ENCODE results near the gene CNPY4.
"Not testable (repeated sequence)": the region's sequence is repeated elsewhere in the genome, so short reads cannot be mapped to it uniquely, and the experiment has no call there.

Gene CNPY4

DNA sequence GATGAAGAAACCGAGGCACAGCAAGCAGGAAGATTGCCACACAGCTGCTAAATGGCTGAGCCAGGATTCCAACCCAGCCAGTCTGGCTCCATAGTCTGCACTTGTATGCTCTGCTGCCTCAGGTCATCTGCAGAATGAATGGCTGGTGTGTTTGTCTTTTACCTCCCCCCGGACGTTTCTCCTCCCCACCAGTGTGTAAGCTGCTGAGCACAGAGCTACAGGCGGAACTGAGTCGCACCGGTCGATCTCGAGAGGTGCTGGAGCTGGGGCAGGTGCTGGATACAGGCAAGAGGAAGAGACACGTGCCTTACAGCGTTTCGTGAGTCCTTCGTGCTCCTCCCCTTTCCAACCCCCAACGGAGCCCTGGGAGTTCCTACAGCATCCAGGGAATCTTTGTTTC, 2.6 kb downstream of the CNPY4 start:
- DNase-seq, result no peak

GRCh38 chr7:100122568-100122967, 3.1 kb downstream of the CNPY4 start:
- DNase-seq, result no peak

DNA sequence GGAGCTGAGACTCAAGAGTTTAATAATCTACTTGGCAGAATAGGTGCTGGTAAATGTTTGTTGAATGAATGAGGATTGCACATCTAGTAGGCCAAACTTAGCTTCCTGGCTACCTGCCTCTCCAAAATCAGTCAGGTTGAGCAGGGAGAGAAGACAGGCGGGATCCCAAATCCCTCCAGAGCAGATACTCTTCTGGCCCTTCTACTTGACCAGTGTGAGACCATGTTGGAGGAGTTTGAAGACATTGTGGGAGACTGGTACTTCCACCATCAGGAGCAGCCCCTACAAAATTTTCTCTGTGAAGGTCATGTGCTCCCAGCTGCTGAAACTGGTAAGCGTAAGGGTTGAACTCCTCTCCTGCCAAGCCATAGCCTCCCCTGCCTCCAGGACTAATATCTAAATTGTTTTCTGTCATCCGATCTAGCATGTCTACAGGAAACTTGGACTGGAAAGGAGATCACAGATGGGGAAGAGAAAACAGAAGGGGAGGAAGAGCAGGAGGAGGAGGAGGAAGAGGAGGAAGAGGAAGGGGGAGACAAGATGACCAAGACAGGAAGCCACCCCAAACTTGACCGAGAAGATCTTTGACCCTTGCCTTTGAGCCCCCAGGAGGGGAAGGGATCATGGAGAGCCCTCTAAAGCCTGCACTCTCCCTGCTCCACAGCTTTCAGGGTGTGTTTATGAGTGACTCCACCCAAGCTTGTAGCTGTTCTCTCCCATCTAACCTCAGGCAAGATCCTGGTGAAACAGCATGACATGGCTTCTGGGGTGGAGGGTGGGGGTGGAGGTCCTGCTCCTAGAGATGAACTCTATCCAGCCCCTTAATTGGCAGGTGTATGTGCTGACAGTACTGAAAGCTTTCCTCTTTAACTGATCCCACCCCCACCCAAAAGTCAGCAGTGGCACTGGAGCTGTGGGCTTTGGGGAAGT, 5.1 kb downstream of the CNPY4 start:
- DNase-seq, result no peak

DNA sequence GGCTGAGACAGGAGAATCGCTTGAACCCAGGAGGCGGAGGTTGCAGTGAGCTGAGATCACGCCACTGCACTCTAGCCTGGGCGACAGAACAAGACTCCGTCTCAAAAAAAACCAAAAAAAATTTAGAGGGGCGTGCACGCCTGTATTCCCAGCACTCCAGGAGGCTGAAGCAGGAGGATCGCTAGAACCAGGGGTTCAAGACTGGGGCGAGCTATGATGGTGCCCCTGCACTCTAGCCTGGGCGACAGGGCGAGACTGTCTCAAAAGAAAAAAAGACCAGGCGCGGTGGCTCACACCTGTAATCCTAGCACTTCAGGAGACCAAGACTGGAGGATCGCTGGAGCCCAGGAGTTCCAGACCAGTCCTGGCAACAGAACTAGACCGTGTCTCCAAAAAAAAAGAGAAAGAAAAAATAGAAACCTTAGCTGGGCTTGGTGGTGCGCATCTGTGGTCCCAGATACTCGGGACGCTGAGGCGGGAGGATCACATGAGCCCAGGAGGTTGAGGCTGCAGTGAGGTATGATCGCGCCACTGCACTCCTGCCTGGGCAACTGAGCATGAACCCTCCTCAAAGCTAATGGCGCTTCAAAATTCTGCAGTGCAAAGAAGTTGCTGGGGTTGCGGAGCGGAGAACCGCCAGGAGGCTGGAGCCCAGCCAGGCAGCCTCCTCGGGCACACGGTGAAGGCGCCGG, 7.0 kb downstream of the CNPY4 start:
- DNase-seq, result no peak

DNA sequence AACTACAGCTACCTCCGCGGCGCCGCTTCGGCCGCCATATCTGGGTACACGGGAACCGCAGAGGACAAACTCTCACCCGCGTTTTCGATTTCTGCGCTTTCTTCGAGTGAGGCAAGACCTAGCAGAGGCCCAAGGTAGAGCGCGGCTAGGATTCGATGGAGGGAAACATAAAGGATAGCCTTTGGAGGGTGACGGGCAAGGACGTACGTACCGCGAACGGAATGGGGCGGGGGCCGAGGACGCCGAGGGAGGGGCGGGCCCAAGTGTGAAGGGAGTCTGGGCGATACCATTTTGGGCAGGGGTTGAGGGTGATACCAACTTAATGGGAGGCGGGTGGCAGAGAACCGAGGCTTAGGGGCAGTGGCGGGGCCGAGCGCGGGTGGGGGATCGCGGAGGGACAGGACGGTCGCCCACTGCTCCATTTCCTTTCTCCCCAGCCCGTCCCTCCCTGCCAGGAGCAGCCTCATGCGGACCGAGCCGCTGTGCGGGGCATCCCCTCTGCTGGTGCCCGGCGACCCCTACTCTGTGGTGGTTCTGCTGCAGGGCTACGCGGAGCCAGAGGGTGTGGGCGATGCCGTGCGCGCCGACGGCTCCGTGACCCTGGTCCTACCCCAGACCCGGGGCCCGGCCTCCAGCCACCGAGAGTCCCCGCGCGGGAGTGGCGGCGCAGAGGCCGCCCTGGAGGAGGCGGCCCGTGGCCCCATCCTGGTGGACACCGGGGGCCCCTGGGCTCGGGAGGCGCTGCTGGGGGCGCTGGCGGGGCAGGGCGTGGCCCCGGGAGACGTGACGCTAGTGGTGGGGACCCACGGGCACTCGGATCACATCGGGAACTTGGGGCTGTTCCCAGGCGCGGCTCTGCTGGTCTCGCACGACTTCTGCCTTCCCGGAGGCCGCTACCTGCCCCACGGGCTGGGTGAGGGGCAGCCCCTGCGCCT, 7.8 kb downstream of the CNPY4 start, which contains the start of gene MBLAC1:
TSS of gene MBLAC1 (plus strand) at position 37 of the 935 bp plus-strand sequence. CDS start at position 466, 429 bp downstream.
- peak; percentile 67 for DNase-seq

- DNase-seq, result no peak
Observed at GRCh38 chr7:100127866-100128636, 8.6 kb downstream of the CNPY4 start.

DNA sequence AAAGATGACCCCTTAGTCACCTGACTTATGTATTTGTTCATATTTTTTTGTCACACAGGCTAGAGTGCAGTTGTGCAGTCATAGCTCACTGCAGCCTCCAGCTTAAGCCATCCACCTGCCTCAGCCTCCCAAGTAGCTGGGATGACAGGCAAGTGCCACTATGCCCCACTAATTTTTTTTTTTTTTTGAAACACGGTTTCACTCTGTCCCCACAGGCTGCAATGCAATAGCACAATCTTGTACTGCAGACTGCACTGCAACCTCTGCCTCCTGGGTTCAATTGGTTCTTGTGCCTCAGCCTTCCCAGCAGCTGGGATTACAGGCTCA, 9.2 kb downstream of the CNPY4 start:
- DNase-seq, result no peak

- DNase-seq, result not testable (repeated sequence)
Observed at GRCh38 chr7:100130220-100130607, 10.8 kb downstream of the CNPY4 start.

- DNase-seq, result no peak
Observed at GRCh38 chr7:100130608-100131453, 11.4 kb downstream of the CNPY4 start.

DNA sequence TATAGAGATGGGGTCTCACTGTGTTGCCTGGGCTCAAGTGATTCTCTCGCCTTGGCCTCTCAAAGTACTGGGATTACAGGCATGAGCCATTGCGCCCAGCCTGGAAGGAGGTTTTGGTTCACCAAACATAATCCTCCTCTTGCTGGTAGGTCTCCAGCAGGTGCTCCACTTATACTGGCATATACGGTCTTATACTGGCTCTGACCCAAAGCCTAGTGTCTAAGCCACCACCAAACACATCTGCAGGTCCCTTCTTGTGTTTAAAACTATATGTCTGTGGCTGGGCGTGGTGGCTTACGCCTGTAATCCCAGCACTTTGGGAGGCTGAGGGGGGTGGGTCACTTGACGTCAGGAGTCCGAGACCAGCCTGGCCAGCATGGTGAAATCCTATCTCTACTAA, 12.7 kb downstream of the CNPY4 start:
- no peak for DNase-seq

DNA sequence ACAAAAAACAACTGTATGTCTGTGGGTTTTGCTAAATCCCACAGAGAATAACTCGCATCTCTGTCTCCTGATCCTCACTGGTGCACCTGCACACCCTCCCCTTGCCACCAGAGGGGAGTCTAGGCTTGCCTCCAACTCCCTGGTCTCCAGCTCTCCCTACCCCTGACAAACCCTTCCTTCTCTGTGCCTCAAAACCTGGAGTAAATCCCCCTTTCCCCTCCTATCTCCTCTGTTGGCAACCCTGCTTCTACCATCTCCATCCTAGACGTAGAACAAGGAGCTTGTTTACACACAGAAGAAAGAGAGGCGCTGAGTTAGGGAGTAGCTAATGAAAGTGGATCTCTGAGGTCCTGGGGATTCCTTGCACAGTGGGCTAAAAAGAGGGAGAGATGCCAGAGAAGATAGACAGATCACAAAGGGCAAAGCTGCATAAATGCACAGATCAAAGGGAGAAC, 13.3 kb downstream of the CNPY4 start:
- DNase-seq, result peak; percentile 16

DNA sequence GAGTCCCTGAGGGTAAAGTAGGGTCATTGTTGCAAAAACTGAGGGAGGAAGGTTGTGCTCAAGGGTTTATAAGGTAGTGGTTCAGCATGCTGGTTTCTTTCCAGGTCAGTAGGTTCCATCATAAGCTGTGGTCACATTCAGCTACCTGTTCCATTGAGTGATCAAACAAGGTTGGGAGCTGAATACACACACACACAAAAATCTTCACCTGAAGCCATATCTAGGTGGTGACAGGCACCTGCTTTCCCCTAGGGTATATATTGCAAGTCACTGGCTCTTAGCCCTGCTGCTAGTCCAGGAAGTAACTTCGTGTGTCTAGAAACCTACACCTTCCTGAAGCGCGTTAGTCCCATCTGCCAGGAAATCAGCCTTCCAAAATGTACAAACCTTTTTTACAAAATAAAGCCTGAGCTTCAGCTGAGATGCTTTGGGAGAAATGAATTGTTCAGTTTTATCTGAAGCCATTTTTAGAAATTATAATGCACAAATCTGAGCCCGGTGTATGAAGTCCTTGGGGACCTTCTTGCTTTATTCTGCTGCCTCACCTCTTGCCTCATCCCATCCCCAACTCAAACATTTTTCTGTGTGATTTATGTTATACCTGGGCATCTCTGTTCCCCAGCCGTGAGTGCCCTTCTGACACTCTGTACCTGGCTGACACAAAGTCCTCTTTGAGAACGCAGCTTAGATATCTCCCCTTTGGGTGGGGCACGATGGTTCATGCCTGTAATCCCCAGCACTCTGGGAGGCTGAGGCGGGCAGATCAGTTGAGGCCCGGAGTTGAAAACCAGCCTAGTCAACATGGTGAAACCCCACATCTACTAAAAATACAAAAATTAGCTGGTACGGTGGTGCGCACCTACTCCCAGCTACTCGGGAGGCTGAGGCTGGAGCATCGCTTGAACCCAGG, 18.7 kb downstream of the CNPY4 start:
- no peak for DNase-seq

- DNase-seq, result no peak
Observed at GRCh38 chr7:100141555-100141949, 22.1 kb downstream of the CNPY4 start.

DNA sequence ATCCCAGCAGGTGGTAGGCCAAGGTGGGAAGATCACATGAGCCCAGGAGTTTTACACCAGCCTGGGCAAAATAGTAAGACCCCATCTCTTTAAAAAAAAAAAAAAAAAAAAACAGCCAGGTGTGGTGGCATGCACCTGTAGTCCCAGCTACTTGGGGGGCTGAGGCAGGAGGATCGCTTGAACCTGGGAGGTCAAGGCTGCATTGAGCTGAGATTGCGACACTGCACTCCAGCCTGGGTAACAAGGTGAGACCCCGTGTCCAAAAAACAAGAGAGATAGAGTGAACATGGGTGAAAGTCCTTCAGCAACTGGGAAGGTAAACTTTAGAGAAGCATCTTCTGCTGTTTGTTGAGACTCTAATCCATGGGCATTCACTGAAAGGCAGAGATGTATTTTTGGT, 23.0 kb downstream of the CNPY4 start:
- DNase-seq, result no peak

GRCh38 chr7:100146350-100146749, 26.9 kb downstream of the CNPY4 start:
- not testable (repeated sequence) for DNase-seq

DNA sequence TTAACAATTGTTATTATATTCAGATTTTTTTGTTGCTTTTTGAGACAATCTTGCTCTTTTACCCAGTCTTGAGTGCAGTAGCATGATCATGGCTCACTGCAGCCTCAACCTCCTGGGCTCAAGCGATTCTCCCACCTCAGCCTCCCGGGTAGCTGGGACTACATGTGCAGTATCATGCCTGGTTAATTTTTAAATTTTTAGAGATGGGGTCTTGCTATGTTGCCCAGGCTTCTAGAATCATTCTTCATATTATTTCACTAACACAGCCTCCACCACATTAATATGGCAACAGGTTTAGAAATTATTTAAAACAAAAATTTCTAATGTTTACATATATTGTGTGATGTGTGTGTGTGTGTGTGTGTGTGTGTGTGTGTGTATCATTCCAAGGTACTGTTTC, 27.8 kb downstream of the CNPY4 start:
- DNase-seq, result no peak

DNA sequence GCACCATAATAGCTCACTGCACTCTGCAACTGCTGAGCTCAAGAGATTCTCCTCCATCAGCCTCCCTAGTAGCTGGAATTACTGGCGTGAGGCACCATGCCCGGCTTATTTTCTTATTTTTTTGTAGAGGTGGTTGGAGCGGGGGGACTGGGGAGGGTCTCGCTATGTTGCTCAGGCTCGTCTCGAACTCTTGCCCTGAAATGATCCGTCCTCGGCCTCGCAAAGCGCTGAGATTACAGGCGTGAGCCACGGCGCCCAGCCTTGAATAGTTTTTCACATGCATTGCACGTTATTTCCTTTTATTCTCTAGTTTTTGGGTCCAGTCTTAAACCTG, 28.8 kb downstream of the CNPY4 start:
- DNase-seq, result no peak

DNA sequence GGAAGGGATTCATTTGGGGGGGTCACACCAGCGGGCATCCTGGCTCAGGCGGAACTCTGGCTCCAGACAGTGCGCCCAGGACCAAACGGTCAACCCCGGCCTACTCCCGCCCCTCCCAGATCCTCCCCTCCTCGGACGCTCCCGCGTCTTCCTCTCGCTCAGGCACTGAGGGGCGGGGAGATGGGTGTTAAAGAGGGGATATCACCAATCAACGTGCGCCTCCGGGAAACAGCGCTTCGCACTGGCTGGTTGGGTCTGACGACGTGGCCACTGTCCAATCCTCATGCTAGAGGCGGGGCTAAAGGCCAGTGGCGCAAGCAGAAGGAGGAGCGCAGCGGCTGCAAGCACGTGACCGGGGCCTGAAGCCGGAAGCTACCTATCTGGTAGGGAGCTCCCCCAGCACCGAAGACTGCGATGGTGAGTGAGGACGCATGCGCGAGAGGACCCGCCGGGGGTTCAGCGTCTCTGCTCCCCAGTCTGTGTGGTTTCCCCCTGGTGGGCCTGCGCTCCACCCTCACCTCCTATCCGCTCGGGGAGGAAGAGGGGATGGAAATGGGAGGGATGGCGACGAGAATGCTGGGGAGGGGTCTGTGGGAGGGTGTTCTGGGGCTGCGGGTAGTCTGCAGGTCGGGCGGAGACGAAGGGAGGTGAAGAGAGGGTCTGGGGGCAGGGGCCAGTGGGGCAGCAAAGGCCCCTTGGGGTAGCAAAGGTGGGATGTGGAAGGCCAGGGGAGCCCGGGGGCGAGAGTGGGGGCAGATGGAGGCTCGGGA, 29.3 kb downstream of the CNPY4 start, which contains the start of gene LAMTOR4:
TSS of gene LAMTOR4 (plus strand) at position 360 of the 770 bp plus-strand sequence. CDS start at position 415, 55 bp downstream.
- DNase-seq, result peak; percentile 97

GRCh38 chr7:100152404-100152803, 33.0 kb downstream of the CNPY4 start:
- DNase-seq, result no peak

All from NCI-H446 treated with DMSO at 0.1 percent for 48 hours (cell line).